Measurements from ENCODE around the gene PRRT1. TPM values are rescaled to one million over a fixed set of nuclear protein-coding genes. Genes with fewer than 3 reads are reported as not detected.
A peak's percentile ranks its signal among the peaks of the same experiment; 100 is the strongest.

The PRRT1 gene
- total RNA-seq, 1 experiment from 2014 or later = 1.9 TPM

GRCh38 chr6:32177183-32177787 lies 25.5 kb upstream of the PRRT1 start:
- peak; percentile 69 for DNase-seq
- H2BK12ac ChIP-seq (ENCODE audit: insufficient read length, low read depth, low read length) = no peak overlapping the region
- H3K27me3 Mint-ChIP-seq (ENCODE audit: low read depth) = no peaks in the 10 kb centered on the region; the same call in 1 of the 2 replicates
- peaks cover 7% of the 10 kb centered on the region for H3K4me1 ChIP-seq (ENCODE audit: insufficient read depth, low read length)
- H2AFZ ChIP-seq (ENCODE audit: low read length) = no peak overlapping the region
- H3K79me2 ChIP-seq (ENCODE audit: insufficient read depth, low read length) = peaks cover 20% of the 10 kb centered on the region; the same call in 1 of the 2 replicates
- H3K27ac Mint-ChIP-seq = peak overlapping the region; percentile 98
- H3K4me1 Mint-ChIP-seq = peaks cover 44 to 47% of the 10 kb centered on the region in 2 experiments
- no peak overlapping the region for H4K91ac ChIP-seq (ENCODE audit: insufficient read length, low read depth, low read length)
- peak overlapping the region; percentile 90 for H3K18ac ChIP-seq (ENCODE audit: insufficient read length, low read depth, low read length)
- no peak overlapping the region for H3K23ac ChIP-seq (ENCODE audit: insufficient read length, low read depth, low read length)
- H3K9me3 Mint-ChIP-seq = no peaks in the 10 kb centered on the region; a peak in 1 of 5 replicates
- H4K5ac ChIP-seq (ENCODE audit: insufficient read length, low read depth, low read length) = peak overlapping the region; percentile 28
- peak overlapping the region; percentile 76 for H3T11ph ChIP-seq (ENCODE audit: low read length)
- H3K4me3 Mint-ChIP-seq = peak overlapping the region; percentile 83 to 86
- peak overlapping the region; percentile 68 for H3K27ac ChIP-seq (ENCODE audit: insufficient read length, low read depth, low read length)
- no peaks in the 10 kb centered on the region for H3K9me3 ChIP-seq (ENCODE audit: control insufficient read depth, low read depth, low read length)
- H3K79me1 ChIP-seq (ENCODE audit: insufficient read depth, low read depth, low read length, poor library complexity, severe bottlenecking) = no peaks in the 10 kb centered on the region
- H3K4ac ChIP-seq (ENCODE audit: low read depth, low read length) = peak overlapping the region; percentile 43; the same call in 1 of the 2 replicates
- no peak overlapping the region for H2AK5ac ChIP-seq (ENCODE audit: insufficient read length, low read length)
- peak overlapping the region; percentile 83 for H3K4me2 ChIP-seq (ENCODE audit: insufficient read depth, insufficient read length, low read length)
- no peak overlapping the region for H4K8ac ChIP-seq (replicated peaks; ENCODE audit: insufficient read length, low read depth, low read length)
- peak overlapping the region; percentile 86; the same call in 1 of the 2 replicates for H3K14ac ChIP-seq (ENCODE audit: insufficient read depth, low read length)
- H2BK15ac ChIP-seq (ENCODE audit: low read depth, low read length) = no peak overlapping the region
- peak overlapping the region; percentile 93 for H2BK120ac ChIP-seq (ENCODE audit: low read depth, low read length, poor library complexity, severe bottlenecking)
- no peak overlapping the region for H2BK20ac ChIP-seq (ENCODE audit: low read depth, low read length, poor library complexity, severe bottlenecking)
- WGBS (ENCODE audit: extremely low coverage, insufficient read length, low lambda C conversion rate) = no CpG with 5 or more reads among the region's 20 CpGs
- H4K20me1 ChIP-seq (ENCODE audit: control insufficient read depth, insufficient read depth, insufficient read length) = no peaks in the 10 kb centered on the region
- H3K36me3 Mint-ChIP-seq (ENCODE audit: insufficient read depth in 1 of 3, low read depth in 3 of 3) = peaks cover 22 to 36% (median 36%) of the 10 kb centered on the region in 3 experiments
- no peak overlapping the region for H3K56ac ChIP-seq (ENCODE audit: insufficient read length, low read depth, low read length)
- TF ChIP-seq, protein P1, sequence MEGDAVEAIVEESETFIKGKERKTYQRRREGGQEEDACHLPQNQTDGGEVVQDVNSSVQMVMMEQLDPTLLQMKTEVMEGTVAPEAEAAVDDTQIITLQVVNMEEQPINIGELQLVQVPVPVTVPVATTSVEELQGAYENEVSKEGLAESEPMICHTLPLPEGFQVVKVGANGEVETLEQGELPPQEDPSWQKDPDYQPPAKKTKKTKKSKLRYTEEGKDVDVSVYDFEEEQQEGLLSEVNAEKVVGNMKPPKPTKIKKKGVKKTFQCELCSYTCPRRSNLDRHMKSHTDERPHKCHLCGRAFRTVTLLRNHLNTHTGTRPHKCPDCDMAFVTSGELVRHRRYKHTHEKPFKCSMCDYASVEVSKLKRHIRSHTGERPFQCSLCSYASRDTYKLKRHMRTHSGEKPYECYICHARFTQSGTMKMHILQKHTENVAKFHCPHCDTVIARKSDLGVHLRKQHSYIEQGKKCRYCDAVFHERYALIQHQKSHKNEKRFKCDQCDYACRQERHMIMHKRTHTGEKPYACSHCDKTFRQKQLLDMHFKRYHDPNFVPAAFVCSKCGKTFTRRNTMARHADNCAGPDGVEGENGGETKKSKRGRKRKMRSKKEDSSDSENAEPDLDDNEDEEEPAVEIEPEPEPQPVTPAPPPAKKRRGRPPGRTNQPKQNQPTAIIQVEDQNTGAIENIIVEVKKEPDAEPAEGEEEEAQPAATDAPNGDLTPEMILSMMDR (conservative IDR thresholded peaks at IDR 0.05) = no peak
- H3K23me2 ChIP-seq (ENCODE audit: insufficient read length, low read depth, low read length, poor library complexity, severe bottlenecking) = peaks cover 22% of the 10 kb centered on the region
- H3K27me3 ChIP-seq (ENCODE audit: insufficient read depth, low read length) = no peaks in the 10 kb centered on the region
- H2BK5ac ChIP-seq (ENCODE audit: insufficient read length, low read length) = peak overlapping the region; percentile 11
- peak overlapping the region; percentile 83 for H3K9ac ChIP-seq (ENCODE audit: extremely low read depth, insufficient read length, low read length)

Data from H9 (cell line).